ENCODE results near the gene RMRP.

The RMRP gene

GRCh38 chr9:35660966-35661415 lies 3.2 kb upstream of the RMRP start:
- ATAC-seq: no peak
- TF ChIP-seq, protein P1, sequence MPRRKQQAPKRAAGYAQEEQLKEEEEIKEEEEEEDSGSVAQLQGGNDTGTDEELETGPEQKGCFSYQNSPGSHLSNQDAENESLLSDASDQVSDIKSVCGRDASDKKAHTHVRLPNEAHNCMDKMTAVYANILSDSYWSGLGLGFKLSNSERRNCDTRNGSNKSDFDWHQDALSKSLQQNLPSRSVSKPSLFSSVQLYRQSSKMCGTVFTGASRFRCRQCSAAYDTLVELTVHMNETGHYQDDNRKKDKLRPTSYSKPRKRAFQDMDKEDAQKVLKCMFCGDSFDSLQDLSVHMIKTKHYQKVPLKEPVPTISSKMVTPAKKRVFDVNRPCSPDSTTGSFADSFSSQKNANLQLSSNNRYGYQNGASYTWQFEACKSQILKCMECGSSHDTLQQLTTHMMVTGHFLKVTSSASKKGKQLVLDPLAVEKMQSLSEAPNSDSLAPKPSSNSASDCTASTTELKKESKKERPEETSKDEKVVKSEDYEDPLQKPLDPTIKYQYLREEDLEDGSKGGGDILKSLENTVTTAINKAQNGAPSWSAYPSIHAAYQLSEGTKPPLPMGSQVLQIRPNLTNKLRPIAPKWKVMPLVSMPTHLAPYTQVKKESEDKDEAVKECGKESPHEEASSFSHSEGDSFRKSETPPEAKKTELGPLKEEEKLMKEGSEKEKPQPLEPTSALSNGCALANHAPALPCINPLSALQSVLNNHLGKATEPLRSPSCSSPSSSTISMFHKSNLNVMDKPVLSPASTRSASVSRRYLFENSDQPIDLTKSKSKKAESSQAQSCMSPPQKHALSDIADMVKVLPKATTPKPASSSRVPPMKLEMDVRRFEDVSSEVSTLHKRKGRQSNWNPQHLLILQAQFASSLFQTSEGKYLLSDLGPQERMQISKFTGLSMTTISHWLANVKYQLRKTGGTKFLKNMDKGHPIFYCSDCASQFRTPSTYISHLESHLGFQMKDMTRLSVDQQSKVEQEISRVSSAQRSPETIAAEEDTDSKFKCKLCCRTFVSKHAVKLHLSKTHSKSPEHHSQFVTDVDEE (CRISPR knock-in tag; IDR thresholded peaks at IDR 0.05): no peak
- TF ChIP-seq, protein P2, sequence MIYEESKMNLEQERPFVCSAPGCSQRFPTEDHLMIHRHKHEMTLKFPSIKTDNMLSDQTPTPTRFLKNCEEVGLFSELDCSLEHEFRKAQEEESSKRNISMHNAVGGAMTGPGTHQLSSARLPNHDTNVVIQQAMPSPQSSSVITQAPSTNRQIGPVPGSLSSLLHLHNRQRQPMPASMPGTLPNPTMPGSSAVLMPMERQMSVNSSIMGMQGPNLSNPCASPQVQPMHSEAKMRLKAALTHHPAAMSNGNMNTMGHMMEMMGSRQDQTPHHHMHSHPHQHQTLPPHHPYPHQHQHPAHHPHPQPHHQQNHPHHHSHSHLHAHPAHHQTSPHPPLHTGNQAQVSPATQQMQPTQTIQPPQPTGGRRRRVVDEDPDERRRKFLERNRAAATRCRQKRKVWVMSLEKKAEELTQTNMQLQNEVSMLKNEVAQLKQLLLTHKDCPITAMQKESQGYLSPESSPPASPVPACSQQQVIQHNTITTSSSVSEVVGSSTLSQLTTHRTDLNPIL (CRISPR knock-in tag; IDR thresholded peaks at IDR 0.05; ENCODE audit: low read depth): no peak
- TF ChIP-seq ZFP3 (CRISPR knock-in tag; IDR thresholded peaks at IDR 0.05) (no peak), CSDC2 (CRISPR knock-in tag; IDR thresholded peaks at IDR 0.05) (no peak)
- TF ChIP-seq, protein P3, sequence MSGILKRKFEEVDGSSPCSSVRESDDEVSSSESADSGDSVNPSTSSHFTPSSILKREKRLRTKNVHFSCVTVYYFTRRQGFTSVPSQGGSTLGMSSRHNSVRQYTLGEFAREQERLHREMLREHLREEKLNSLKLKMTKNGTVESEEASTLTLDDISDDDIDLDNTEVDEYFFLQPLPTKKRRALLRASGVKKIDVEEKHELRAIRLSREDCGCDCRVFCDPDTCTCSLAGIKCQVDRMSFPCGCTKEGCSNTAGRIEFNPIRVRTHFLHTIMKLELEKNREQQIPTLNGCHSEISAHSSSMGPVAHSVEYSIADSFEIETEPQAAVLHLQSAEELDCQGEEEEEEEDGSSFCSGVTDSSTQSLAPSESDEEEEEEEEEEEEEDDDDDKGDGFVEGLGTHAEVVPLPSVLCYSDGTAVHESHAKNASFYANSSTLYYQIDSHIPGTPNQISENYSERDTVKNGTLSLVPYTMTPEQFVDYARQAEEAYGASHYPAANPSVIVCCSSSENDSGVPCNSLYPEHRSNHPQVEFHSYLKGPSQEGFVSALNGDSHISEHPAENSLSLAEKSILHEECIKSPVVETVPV (CRISPR knock-in tag; IDR thresholded peaks at IDR 0.05): no peak

DNA sequence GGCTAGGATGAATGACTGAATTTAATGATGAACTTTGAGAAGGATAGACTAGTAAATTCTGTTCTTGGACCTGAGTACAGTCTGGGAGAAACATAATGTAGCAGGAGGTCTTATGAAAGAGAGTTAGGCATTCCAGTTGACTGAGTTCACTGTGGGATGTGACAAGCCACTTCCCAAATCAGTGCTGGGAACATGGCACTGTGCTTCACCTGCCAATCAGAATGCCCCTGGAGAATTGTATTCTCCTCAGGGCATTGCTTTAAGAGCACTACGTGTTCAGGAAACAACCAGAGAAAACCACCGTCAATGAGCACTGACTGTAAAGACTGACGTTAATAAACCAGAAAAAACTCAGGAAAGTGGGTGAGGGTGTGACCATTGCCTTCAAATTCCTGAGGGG lies 1.5 kb upstream of the RMRP start:
- ATAC-seq: no peak
- TF ChIP-seq, protein P2 (CRISPR knock-in tag; IDR thresholded peaks at IDR 0.05; ENCODE audit: low read depth): no peak
- TF ChIP-seq, protein P3 (CRISPR knock-in tag; IDR thresholded peaks at IDR 0.05): no peak
- TF ChIP-seq POU6F1 (CRISPR knock-in tag; IDR thresholded peaks at IDR 0.05; ENCODE audit: borderline replicate concordance, low read depth): no peak
- TF ChIP-seq ZNF70 (CRISPR knock-in tag; IDR thresholded peaks at IDR 0.05): no peak
- no peak for TF ChIP-seq CSDC2 (CRISPR knock-in tag; IDR thresholded peaks at IDR 0.05)
- TF ChIP-seq TCF4 (CRISPR knock-in tag; IDR thresholded peaks at IDR 0.05; ENCODE audit: borderline replicate concordance): no peak
- TF ChIP-seq ZFP3 (CRISPR knock-in tag; IDR thresholded peaks at IDR 0.05): no peak
- TF ChIP-seq RARB (CRISPR knock-in tag; IDR thresholded peaks at IDR 0.05): no peak
- TF ChIP-seq ZFP30 (CRISPR knock-in tag; IDR thresholded peaks at IDR 0.05): no peak
- no peak for TF ChIP-seq GLIS3 (CRISPR knock-in tag; IDR thresholded peaks at IDR 0.05)
- TF ChIP-seq ISL1 (CRISPR knock-in tag; IDR thresholded peaks at IDR 0.05): no peak
- TF ChIP-seq, protein P1 (CRISPR knock-in tag; IDR thresholded peaks at IDR 0.05): no peak
- no peak for TF ChIP-seq PPARA (CRISPR knock-in tag; IDR thresholded peaks at IDR 0.05; ENCODE audit: borderline replicate concordance)
- TF ChIP-seq BACH2 (CRISPR knock-in tag; IDR thresholded peaks at IDR 0.05; ENCODE audit: borderline replicate concordance): no peak
- TF ChIP-seq ZNF8 (CRISPR knock-in tag; IDR thresholded peaks at IDR 0.05): no peak

GRCh38 chr9:35658968-35659220 lies 1.1 kb upstream of the RMRP start:
- peak; percentile 4 for ATAC-seq
- no peak for TF ChIP-seq OSR1 (CRISPR knock-in tag; IDR thresholded peaks at IDR 0.05)
- no peak for TF ChIP-seq ZFP3 (CRISPR knock-in tag; IDR thresholded peaks at IDR 0.05)
- TF ChIP-seq, protein P4, sequence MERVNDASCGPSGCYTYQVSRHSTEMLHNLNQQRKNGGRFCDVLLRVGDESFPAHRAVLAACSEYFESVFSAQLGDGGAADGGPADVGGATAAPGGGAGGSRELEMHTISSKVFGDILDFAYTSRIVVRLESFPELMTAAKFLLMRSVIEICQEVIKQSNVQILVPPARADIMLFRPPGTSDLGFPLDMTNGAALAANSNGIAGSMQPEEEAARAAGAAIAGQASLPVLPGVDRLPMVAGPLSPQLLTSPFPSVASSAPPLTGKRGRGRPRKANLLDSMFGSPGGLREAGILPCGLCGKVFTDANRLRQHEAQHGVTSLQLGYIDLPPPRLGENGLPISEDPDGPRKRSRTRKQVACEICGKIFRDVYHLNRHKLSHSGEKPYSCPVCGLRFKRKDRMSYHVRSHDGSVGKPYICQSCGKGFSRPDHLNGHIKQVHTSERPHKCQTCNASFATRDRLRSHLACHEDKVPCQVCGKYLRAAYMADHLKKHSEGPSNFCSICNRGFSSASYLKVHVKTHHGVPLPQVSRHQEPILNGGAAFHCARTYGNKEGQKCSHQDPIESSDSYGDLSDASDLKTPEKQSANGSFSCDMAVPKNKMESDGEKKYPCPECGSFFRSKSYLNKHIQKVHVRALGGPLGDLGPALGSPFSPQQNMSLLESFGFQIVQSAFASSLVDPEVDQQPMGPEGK (CRISPR knock-in tag; IDR thresholded peaks at IDR 0.05; ENCODE audit: borderline replicate concordance): no peak
- no peak for TF ChIP-seq ZNF70 (CRISPR knock-in tag; IDR thresholded peaks at IDR 0.05)
- TF ChIP-seq, protein P1 (CRISPR knock-in tag; IDR thresholded peaks at IDR 0.05): no peak
- TF ChIP-seq GLIS3 (CRISPR knock-in tag; IDR thresholded peaks at IDR 0.05): no peak
